ENCODE measurements around the gene SCN1A. TPM values are rescaled to one million over a fixed set of nuclear protein-coding genes. Genes with fewer than 3 reads are reported as not detected.

SCN1A gene
- total and polyA plus RNA-seq, 2 of the 8 experiments (the other 6 are each of a cell fraction or from before 2014, with no cell fraction given) = 0.18 to 1.9 TPM

DNA sequence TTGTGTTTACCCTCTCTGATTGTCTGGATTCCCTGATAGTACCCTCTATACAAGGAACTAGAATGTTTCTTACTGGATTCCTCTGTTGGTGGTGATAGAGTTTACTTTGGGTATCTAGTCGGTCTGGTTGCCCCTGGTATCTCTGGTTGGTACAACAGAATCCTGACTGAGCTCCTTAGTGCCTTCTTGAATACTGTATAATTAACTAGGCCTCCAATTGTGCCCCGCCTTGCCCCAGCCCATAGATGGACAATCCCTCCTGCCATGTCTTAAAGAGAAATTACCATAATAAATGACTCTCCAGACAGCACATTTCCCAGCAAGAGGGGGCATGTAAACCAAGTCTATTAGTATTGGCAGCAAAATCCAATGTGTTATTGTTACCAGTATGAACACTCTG lies 2.3 kb downstream of the SCN1A start:
- no peak overlapping the region for H3K27ac ChIP-seq (ENCODE audit: low read depth, low read length)
- POLR2A ChIA-PET (ENCODE audit: partially characterized antibody) = interaction anchor here (1.4 kb wide), 1 partner anchor 172 kb away, joined by 3 read pairs; the partner anchor contains the start of gene TTC21B
- no peaks in the 10 kb centered on the region for H3K23me2 ChIP-seq (ENCODE audit: low read depth, low read length)
- no peak overlapping the region for H3K4me3 ChIP-seq (ENCODE audit: extremely low read depth in 1 of 4, insufficient read depth in 2 of 4, low read depth in 3 of 4, low read length in 4 of 4)
- H4K8ac ChIP-seq (ENCODE audit: extremely low read depth, insufficient read depth, low read length) = no peak overlapping the region
- no peak overlapping the region for H3K56ac ChIP-seq (replicated peaks; ENCODE audit: insufficient read length, low read depth, low read length)
- H3K9ac ChIP-seq (replicated peaks in 1 of 4; ENCODE audit: extremely low read depth in 1 of 4, low read depth in 3 of 4, low read length in 3 of 4) = no peak overlapping the region
- no peak overlapping the region for H3K23ac ChIP-seq (ENCODE audit: insufficient read length)
- no peak overlapping the region for H2BK15ac ChIP-seq (ENCODE audit: low read length)
- no peaks in the 10 kb centered on the region for H3K9me3 ChIP-seq (ENCODE audit: insufficient read depth in 2 of 2, low read depth in 1 of 2, low read length in 1 of 2)
- no peak overlapping the region for H3K14ac ChIP-seq (ENCODE audit: insufficient read length)
- TF ChIP-seq KDM1A (IDR thresholded peaks at IDR 0.05; ENCODE audit: borderline replicate concordance, low read length) (no peak), POLR2AphosphoS5 (IDR thresholded peaks at IDR 0.05; ENCODE audit: low read depth, low read length) (no peak), TEAD4 (IDR thresholded peaks at IDR 0.05; ENCODE audit: low read depth, low read length) (no peak)
- no peak overlapping the region for H3K18ac ChIP-seq (ENCODE audit: extremely low read depth, low read length)
- no peak overlapping the region for H2BK12ac ChIP-seq (ENCODE audit: low read depth, low read length)
- H2BK20ac ChIP-seq (ENCODE audit: low read length) = no peak overlapping the region
- FAIRE-seq (no peak), DNase-seq (ENCODE audit: low read depth in 1 of 2, low spot score in 2 of 2) (no peak)
- WGBS, 2 experiments (ENCODE audit: extremely low coverage in 1 of 2, insufficient coverage in 1 of 2, insufficient read length in 1 of 2, insufficient replicate concordance in 2 of 2, low coverage in 1 of 2, low lambda C conversion rate in 2 of 2, missing lambda C conversion rate in 1 of 2) = 89% methylated on average over 2 of the region's 2 CpGs; no CpG with 5 or more reads in 1 of the 2 experiments
- no peaks in the 10 kb centered on the region for H3K79me2 ChIP-seq (ENCODE audit: control insufficient read depth in 1 of 2, insufficient read depth in 2 of 2, low read length in 2 of 2)
- H3K4me2 ChIP-seq (ENCODE audit: insufficient read depth in 1 of 2, low read depth in 2 of 2, low read length in 2 of 2) = no peak overlapping the region; a peak in 1 of 4 replicates
- no peak overlapping the region for H3K4ac ChIP-seq (replicated peaks; ENCODE audit: insufficient read length, low read depth, low read length)
- H2AFZ ChIP-seq (ENCODE audit: low read length) = no peak overlapping the region
- H2BK5ac ChIP-seq (ENCODE audit: low read depth, low read length) = no peak overlapping the region
- no peaks in the 10 kb centered on the region for H3K79me1 ChIP-seq (ENCODE audit: low read depth, low read length)
- no peaks in the 10 kb centered on the region for H3K27me3 ChIP-seq (replicated peaks in 1 of 4; ENCODE audit: control insufficient read depth in 3 of 4, extremely low read depth in 1 of 4, insufficient read depth in 3 of 4, low read length in 3 of 4)
- no peak overlapping the region for H2BK120ac ChIP-seq (replicated peaks; ENCODE audit: low read depth, low read length)
- H4K20me1 ChIP-seq (replicated peaks in 1 of 2; ENCODE audit: control insufficient read depth in 1 of 2, insufficient read depth in 2 of 2, low read length in 2 of 2) = no peaks in the 10 kb centered on the region
- no peak overlapping the region for H4K5ac ChIP-seq (ENCODE audit: insufficient read length, low read depth, low read length)
- H2AK5ac ChIP-seq (ENCODE audit: low read depth, low read length) = no peak overlapping the region
- H3K4me1 ChIP-seq (replicated peaks in 1 of 4; ENCODE audit: control insufficient read depth in 3 of 4, insufficient read depth in 4 of 4, low read length in 3 of 4) = peaks cover 0 to 6% (median 5%) of the 10 kb centered on the region in 4 experiments; a peak in 3 of 7 replicates
- CTCF ChIA-PET (ENCODE audit: partially characterized antibody) = interaction anchor here (0.8 to 7.7 kb wide), 8 partner anchors 9 to 292 kb away, joined by 3 to 71 read pairs (median 6); no protein-coding TSS in a partner anchor
- H3K36me3 ChIP-seq (ENCODE audit: control insufficient read depth in 2 of 4, insufficient read depth in 4 of 4, low read length in 3 of 4) = no peaks in the 10 kb centered on the region
- no peak overlapping the region for H4K91ac ChIP-seq (replicated peaks; ENCODE audit: insufficient read length, low read length)
